SJCRH30 (cell line): ENCODE results near the gene PDGFD. TPM values are rescaled to one million over a fixed set of nuclear protein-coding genes. Genes with fewer than 3 reads are reported as not detected.

Experiments used
- DNase-seq, 2 experiments: peaks; one replicate each; pipeline ENCODE4 v3.0.0-alpha.2; 2015 to 2020
- H3K27ac ChIP-seq: fragments of 250-450 bp; sonication (Bioruptor Pico); 2 replicates; pipeline ENCODE4 v1.5.1; 2020; ENCODE audit warnings: mild to moderate bottlenecking, moderate library complexity
- H3K27me3 ChIP-seq: fragments of 250-450 bp; sonication (Bioruptor Pico); 2 replicates; pipeline ENCODE4 v1.5.1; 2020; ENCODE audit warnings: mild to moderate bottlenecking, moderate library complexity
- H3K36me3 ChIP-seq: fragments of 250-450 bp; sonication (Bioruptor Pico); 2 replicates; pipeline ENCODE4 v1.5.1; 2020; ENCODE audit warnings: mild to moderate bottlenecking, moderate library complexity
- H3K4me1 ChIP-seq: fragments of 250-450 bp; sonication (Bioruptor Pico); 2 replicates; pipeline ENCODE4 v1.5.1; 2020; ENCODE audit warnings: mild to moderate bottlenecking, moderate library complexity
- H3K4me3 ChIP-seq: fragments of 250-450 bp; sonication (Bioruptor Pico); 2 replicates; pipeline ENCODE4 v1.5.1; 2020; ENCODE audit warnings: mild to moderate bottlenecking, moderate library complexity
- H3K9me3 ChIP-seq: fragments of 250-450 bp; sonication (Bioruptor Pico); replicated peaks from 2 replicates; pipeline ENCODE4 v1.5.1; 2020; ENCODE audit warnings: mild to moderate bottlenecking, moderate library complexity
- total RNA-seq: library from RNA; depleted of rRNA; stranded (reverse); fragments of >200 nt; shearing (Covaris generic); gene quantifications from 2 replicates; pipeline ENCODE4 v1.2.3, GENCODE V29; 2014

PDGFD gene
- total RNA-seq, 1 experiment from 2014 or later: 15.2 TPM

GRCh38 chr11:103907548-103908455 lies 256.1 kb downstream of the PDGFD start:
- no peaks in the 10 kb centered on the region for H3K36me3 ChIP-seq
- DNase-seq: no peak
- H3K27me3 ChIP-seq: no peaks in the 10 kb centered on the region
- no peak overlapping the region for H3K27ac ChIP-seq
- H3K4me3 ChIP-seq: no peak overlapping the region
- H3K4me1 ChIP-seq: no peaks in the 10 kb centered on the region
- H3K9me3 ChIP-seq: no peaks in the 10 kb centered on the region

- Histone ChIP-seq H3K36me3 (no peaks in the 10 kb centered on the region), H3K9me3 (no peaks in the 10 kb centered on the region), H3K4me1 (no peaks in the 10 kb centered on the region), H3K27ac (no peak overlapping the region), H3K27me3 (no peaks in the 10 kb centered on the region), H3K4me3 (no peak overlapping the region)
- no peak for DNase-seq
These were observed 256.8 kb downstream of the PDGFD start for GRCh38 chr11:103907136-103907535.

- no peaks in the 10 kb centered on the region for H3K9me3 ChIP-seq
- no peaks in the 10 kb centered on the region for H3K36me3 ChIP-seq
- no peaks in the 10 kb centered on the region for H3K27me3 ChIP-seq
- no peak for DNase-seq
- no peak overlapping the region for H3K27ac ChIP-seq
- no peak overlapping the region for H3K4me3 ChIP-seq
- no peaks in the 10 kb centered on the region for H3K4me1 ChIP-seq
These were observed 257.6 kb downstream of the PDGFD start for GRCh38 chr11:103906291-103906867.

GRCh38 chr11:103904324-103904667 lies 259.7 kb downstream of the PDGFD start:
- DNase-seq: no peak
- no peaks in the 10 kb centered on the region for H3K4me1 ChIP-seq

GRCh38 chr11:103903621-103904323 lies 260.2 kb downstream of the PDGFD start:
- no peak overlapping the region for H3K27ac ChIP-seq
- H3K9me3 ChIP-seq: no peaks in the 10 kb centered on the region
- DNase-seq: no peak
- H3K27me3 ChIP-seq: no peaks in the 10 kb centered on the region
- H3K4me1 ChIP-seq: no peaks in the 10 kb centered on the region
- no peak overlapping the region for H3K4me3 ChIP-seq
- H3K36me3 ChIP-seq: no peaks in the 10 kb centered on the region

More at GRCh38 chr11:103904324-103904667, 259.7 kb downstream of the PDGFD start:
- Histone ChIP-seq H3K9me3 (no peaks in the 10 kb centered on the region), H3K27me3 (no peaks in the 10 kb centered on the region), H3K4me3 (no peak overlapping the region), H3K36me3 (no peaks in the 10 kb centered on the region), H3K27ac (no peak overlapping the region)

GRCh38 chr11:103902994-103903393 lies 261.0 kb downstream of the PDGFD start:
- no peaks in the 10 kb centered on the region for H3K27me3 ChIP-seq
- H3K36me3 ChIP-seq: no peaks in the 10 kb centered on the region
- DNase-seq: no peak
- H3K9me3 ChIP-seq: no peaks in the 10 kb centered on the region
- H3K4me1 ChIP-seq: no peaks in the 10 kb centered on the region
- H3K27ac ChIP-seq: no peak overlapping the region
- no peak overlapping the region for H3K4me3 ChIP-seq

- DNase-seq: no peak
- no peak overlapping the region for H3K4me3 ChIP-seq
- no peak overlapping the region for H3K27ac ChIP-seq
- no peaks in the 10 kb centered on the region for H3K27me3 ChIP-seq
- no peaks in the 10 kb centered on the region for H3K36me3 ChIP-seq
- H3K9me3 ChIP-seq: no peaks in the 10 kb centered on the region
- H3K4me1 ChIP-seq: no peaks in the 10 kb centered on the region
These were observed 262.3 kb downstream of the PDGFD start for GRCh38 chr11:103901656-103902055.

- no peak overlapping the region for H3K27ac ChIP-seq
- H3K4me1 ChIP-seq: no peaks in the 10 kb centered on the region; the same call in 1 of the 2 replicates
- H3K4me3 ChIP-seq: no peak overlapping the region
- H3K27me3 ChIP-seq: no peaks in the 10 kb centered on the region
- H3K36me3 ChIP-seq: no peaks in the 10 kb centered on the region
- DNase-seq: no peak
- H3K9me3 ChIP-seq: no peaks in the 10 kb centered on the region
These were observed 265.2 kb downstream of the PDGFD start for GRCh38 chr11:103898577-103899336.

- no peaks in the 10 kb centered on the region for H3K9me3 ChIP-seq
- no peak overlapping the region for H3K27ac ChIP-seq
- H3K27me3 ChIP-seq: no peaks in the 10 kb centered on the region
- no peaks in the 10 kb centered on the region for H3K36me3 ChIP-seq
- peaks cover 6% of the 10 kb centered on the region; the same call in 1 of the 2 replicates for H3K4me1 ChIP-seq
- H3K4me3 ChIP-seq: no peak overlapping the region
- no peak for DNase-seq
These were observed 265.9 kb downstream of the PDGFD start for GRCh38 chr11:103898065-103898464.

- no peak overlapping the region for H3K4me3 ChIP-seq
- DNase-seq: no peak
- no peak overlapping the region for H3K27ac ChIP-seq
- no peaks in the 10 kb centered on the region for H3K27me3 ChIP-seq
- no peaks in the 10 kb centered on the region for H3K9me3 ChIP-seq
- H3K4me1 ChIP-seq: peaks cover 7% of the 10 kb centered on the region; the same call in 1 of the 2 replicates
- H3K36me3 ChIP-seq: no peaks in the 10 kb centered on the region
These were observed 266.6 kb downstream of the PDGFD start for GRCh38 chr11:103897160-103897936.

GRCh38 chr11:103895106-103895505 lies 268.8 kb downstream of the PDGFD start:
- Histone ChIP-seq H3K27ac (no peak overlapping the region), H3K9me3 (no peaks in the 10 kb centered on the region), H3K4me3 (no peak overlapping the region), H3K27me3 (no peaks in the 10 kb centered on the region), H3K36me3 (no peaks in the 10 kb centered on the region), H3K4me1 (peaks cover 9% of the 10 kb centered on the region; the same call in 1 of the 2 replicates)
- DNase-seq: no peak

- Histone ChIP-seq H3K36me3 (no peaks in the 10 kb centered on the region), H3K27ac (no peak overlapping the region), H3K4me1 (peaks cover 9% of the 10 kb centered on the region; the same call in 1 of the 2 replicates), H3K27me3 (no peaks in the 10 kb centered on the region), H3K4me3 (no peak overlapping the region), H3K9me3 (no peaks in the 10 kb centered on the region)
- DNase-seq: no peak
These were observed 269.3 kb downstream of the PDGFD start for GRCh38 chr11:103894673-103895072.

- Histone ChIP-seq H3K4me1 (peaks cover 9% of the 10 kb centered on the region; the same call in 1 of the 2 replicates), H3K9me3 (no peaks in the 10 kb centered on the region), H3K36me3 (no peaks in the 10 kb centered on the region), H3K27ac (no peak overlapping the region), H3K27me3 (no peaks in the 10 kb centered on the region), H3K4me3 (no peak overlapping the region)
- no peak for DNase-seq
These were observed 269.9 kb downstream of the PDGFD start for GRCh38 chr11:103894034-103894433.

- Histone ChIP-seq H3K36me3 (no peaks in the 10 kb centered on the region), H3K4me1 (peaks cover 9% of the 10 kb centered on the region; the same call in 1 of the 2 replicates), H3K4me3 (no peak overlapping the region), H3K27me3 (no peaks in the 10 kb centered on the region), H3K27ac (no peak overlapping the region), H3K9me3 (no peaks in the 10 kb centered on the region)
- no peak for DNase-seq
These were observed 270.6 kb downstream of the PDGFD start for GRCh38 chr11:103893371-103893770.
